Osteoblast (primary cell): ENCODE data around the gene KIAA0825. TPM values are rescaled to one million over a fixed set of nuclear protein-coding genes. Genes with fewer than 3 reads are reported as not detected.

Experiments
- DNase-seq: peaks from one replicate; pipeline ENCODE4 v3.0.0; 2011; ENCODE audit warnings: low spot score, mixed read lengths; ENCODE audit not compliant: insufficient read length; ENCODE audit errors: missing footprints
- H2AFZ ChIP-seq: 2 replicates; pipeline ENCODE4 v1.6.0; 2011; ENCODE audit warnings: mild to moderate bottlenecking, low read length
- H3K27ac ChIP-seq: 2 replicates; pipeline ENCODE4 v1.5.1; 2011; ENCODE audit warnings: mild to moderate bottlenecking, low read depth, low read length, moderate library complexity
- H3K27me3 ChIP-seq: 2 replicates; pipeline ENCODE4 v1.6.0; 2012; ENCODE audit warnings: mild to moderate bottlenecking, control low read depth, inconsistent platforms, low read length, moderate library complexity; ENCODE audit not compliant: insufficient read depth
- H3K36me3 ChIP-seq: 2 replicates; pipeline ENCODE4 v1.5.1; 2011; ENCODE audit warnings: mild to moderate bottlenecking, low read length, control low read depth, moderate library complexity; ENCODE audit not compliant: insufficient read depth
- H3K4me1 ChIP-seq: 2 replicates; pipeline ENCODE4 v1.5.1; 2011; ENCODE audit warnings: mild to moderate bottlenecking, low read length, control low read depth, moderate library complexity; ENCODE audit not compliant: insufficient read depth
- H3K4me2 ChIP-seq: 2 replicates; pipeline ENCODE4 v1.6.0; 2011; ENCODE audit warnings: mild to moderate bottlenecking, low read length; ENCODE audit not compliant: insufficient read depth
- H3K4me3 ChIP-seq: fragments of 200-600 bp; sonication (generic); 3 replicates; pipeline ENCODE4 v1.5.1; 2012; ENCODE audit warnings: mild to moderate bottlenecking, low read length, inconsistent platforms; ENCODE audit not compliant: insufficient read depth
- H3K79me2 ChIP-seq: 2 replicates; pipeline ENCODE4 v1.6.0; 2012; ENCODE audit warnings: mild to moderate bottlenecking, low read length, control low read depth, inconsistent platforms; ENCODE audit not compliant: insufficient read depth
- H3K9me3 ChIP-seq: 2 replicates; pipeline ENCODE4 v1.5.1; 2011; ENCODE audit warnings: low read depth, low read length, control low read depth
- H4K20me1 ChIP-seq: 2 replicates; pipeline ENCODE4 v1.6.0; 2012; ENCODE audit warnings: mild to moderate bottlenecking, low read length, control low read depth; ENCODE audit not compliant: insufficient read depth
- total RNA-seq: library from RNA; depleted of rRNA; stranded (reverse); fragments of >200 nt; gene quantifications from 2 replicates; pipeline ENCODE4 v1.2.3, GENCODE V29; 2012
- TF ChIP-seq, protein P1 (sequence below): IDR thresholded peaks from 2 replicates; pipeline ENCODE4 v1.5.1; 2011; ENCODE audit warnings: mild to moderate bottlenecking, low read depth, low read length, moderate library complexity; ENCODE audit errors: extremely low read depth

Gene KIAA0825
- total RNA-seq, 1 donor: 8.0 TPM

DNA sequence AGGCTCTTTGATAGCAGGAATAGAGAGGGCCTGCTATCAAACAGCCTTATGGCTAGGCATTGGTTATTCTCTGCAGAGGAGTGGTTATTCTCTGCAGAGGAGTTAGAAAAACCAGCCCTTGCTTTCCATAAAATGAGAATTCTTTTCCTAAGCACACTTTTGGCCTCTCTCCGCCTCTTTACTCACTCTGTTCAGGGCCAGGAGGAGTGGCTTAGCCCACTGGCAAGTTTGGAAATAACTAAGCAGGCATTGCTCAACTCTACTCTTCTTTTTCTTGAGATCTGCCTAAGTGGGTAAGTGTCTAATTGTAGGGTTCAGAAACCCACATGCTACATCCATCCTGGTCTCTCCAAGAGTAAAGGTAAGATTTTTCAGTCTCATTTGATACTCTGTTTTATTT is 341.7 kb downstream of the KIAA0825 start:
- Histone ChIP-seq H3K36me3 (no peaks in the 10 kb centered on the region), H3K4me1 (no peaks in the 10 kb centered on the region), H2AFZ (no peak overlapping the region), H4K20me1 (no peaks in the 10 kb centered on the region), H3K9me3 (no peaks in the 10 kb centered on the region), H3K27ac (no peak overlapping the region), H3K4me2 (no peak overlapping the region), H3K27me3 (no peaks in the 10 kb centered on the region), H3K79me2 (no peaks in the 10 kb centered on the region), H3K4me3 (no peak overlapping the region)
- TF ChIP-seq, protein P1, sequence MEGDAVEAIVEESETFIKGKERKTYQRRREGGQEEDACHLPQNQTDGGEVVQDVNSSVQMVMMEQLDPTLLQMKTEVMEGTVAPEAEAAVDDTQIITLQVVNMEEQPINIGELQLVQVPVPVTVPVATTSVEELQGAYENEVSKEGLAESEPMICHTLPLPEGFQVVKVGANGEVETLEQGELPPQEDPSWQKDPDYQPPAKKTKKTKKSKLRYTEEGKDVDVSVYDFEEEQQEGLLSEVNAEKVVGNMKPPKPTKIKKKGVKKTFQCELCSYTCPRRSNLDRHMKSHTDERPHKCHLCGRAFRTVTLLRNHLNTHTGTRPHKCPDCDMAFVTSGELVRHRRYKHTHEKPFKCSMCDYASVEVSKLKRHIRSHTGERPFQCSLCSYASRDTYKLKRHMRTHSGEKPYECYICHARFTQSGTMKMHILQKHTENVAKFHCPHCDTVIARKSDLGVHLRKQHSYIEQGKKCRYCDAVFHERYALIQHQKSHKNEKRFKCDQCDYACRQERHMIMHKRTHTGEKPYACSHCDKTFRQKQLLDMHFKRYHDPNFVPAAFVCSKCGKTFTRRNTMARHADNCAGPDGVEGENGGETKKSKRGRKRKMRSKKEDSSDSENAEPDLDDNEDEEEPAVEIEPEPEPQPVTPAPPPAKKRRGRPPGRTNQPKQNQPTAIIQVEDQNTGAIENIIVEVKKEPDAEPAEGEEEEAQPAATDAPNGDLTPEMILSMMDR: no peak
- no peak for DNase-seq

DNA sequence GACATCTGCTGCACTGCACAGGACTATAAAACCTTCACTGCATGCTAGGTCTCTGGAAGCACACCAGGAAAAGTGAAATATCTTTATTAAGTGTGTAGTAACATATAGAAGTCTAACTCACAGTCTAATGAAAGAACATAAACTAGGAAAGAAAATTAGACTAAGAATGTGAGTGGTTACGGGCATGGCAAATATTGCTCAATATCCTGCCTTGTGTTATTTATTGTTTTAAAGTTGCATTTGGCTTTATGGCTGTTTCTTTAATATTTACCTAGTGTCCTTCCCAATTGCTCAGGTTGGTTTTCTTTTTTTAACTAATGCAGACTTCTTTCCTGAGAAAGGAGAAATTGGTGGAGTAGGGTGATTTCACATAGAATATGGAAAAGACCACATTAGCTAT is 342.4 kb downstream of the KIAA0825 start:
- Histone ChIP-seq H4K20me1 (no peaks in the 10 kb centered on the region), H3K9me3 (no peaks in the 10 kb centered on the region), H3K4me2 (no peak overlapping the region), H2AFZ (no peak overlapping the region), H3K4me1 (no peaks in the 10 kb centered on the region), H3K36me3 (no peaks in the 10 kb centered on the region), H3K4me3 (no peak overlapping the region), H3K27ac (no peak overlapping the region), H3K79me2 (no peaks in the 10 kb centered on the region), H3K27me3 (no peaks in the 10 kb centered on the region)
- no peak for DNase-seq
- TF ChIP-seq, protein P1: no peak

DNA sequence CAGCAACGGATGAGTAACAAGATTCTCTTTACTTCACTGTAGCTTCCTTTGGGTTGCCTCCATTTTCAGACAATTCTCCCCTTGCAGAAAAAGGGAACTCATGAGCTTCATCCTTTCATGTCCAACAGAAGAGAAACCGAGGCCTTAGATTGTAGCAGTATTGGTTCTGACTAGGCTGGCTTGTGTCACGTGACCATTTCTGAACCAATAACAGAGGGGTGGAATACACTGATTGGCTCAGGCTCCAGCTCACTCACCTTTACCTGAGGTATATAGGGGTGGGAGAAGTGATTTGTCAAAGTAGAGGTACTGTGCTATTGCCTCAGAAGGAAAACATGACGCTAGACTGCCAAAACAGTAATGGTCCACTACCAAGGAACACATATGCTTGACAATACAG is 343.7 kb downstream of the KIAA0825 start:
- H3K4me1 ChIP-seq: no peaks in the 10 kb centered on the region
- no peaks in the 10 kb centered on the region for H3K9me3 ChIP-seq
- H3K36me3 ChIP-seq: no peaks in the 10 kb centered on the region
- no peak overlapping the region for H3K4me3 ChIP-seq
- H3K4me2 ChIP-seq: no peak overlapping the region
- no peaks in the 10 kb centered on the region for H4K20me1 ChIP-seq
- no peaks in the 10 kb centered on the region for H3K27me3 ChIP-seq
- no peak overlapping the region for H2AFZ ChIP-seq
- DNase-seq: no peak
- no peak overlapping the region for H3K27ac ChIP-seq
- TF ChIP-seq, protein P1: no peak
- no peaks in the 10 kb centered on the region for H3K79me2 ChIP-seq

DNA sequence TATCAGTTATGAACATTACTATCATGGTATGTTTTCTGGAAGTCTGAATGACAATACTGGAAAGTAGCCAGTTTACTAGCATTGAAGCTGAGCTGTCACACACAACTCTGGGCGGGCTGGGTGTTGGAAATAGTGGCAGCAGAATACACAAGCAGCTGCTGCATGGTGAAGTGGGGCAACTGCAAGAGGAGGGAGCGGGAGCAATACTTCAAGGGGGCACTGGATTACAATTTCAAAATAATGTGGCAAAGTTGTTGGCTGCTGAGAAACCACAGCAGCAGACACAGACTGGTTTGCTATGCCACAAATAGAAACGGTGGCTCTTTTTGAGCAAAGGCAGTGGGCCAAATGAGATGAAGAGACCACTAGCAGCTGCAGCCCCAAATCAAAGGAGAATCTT is 350.2 kb downstream of the KIAA0825 start:
- DNase-seq: peak; percentile 3
- Histone ChIP-seq H3K4me1 (no peaks in the 10 kb centered on the region), H3K4me2 (no peak overlapping the region), H3K4me3 (no peak overlapping the region), H3K79me2 (no peaks in the 10 kb centered on the region), H3K27ac (no peak overlapping the region), H3K36me3 (no peaks in the 10 kb centered on the region), H3K9me3 (no peaks in the 10 kb centered on the region), H2AFZ (no peak overlapping the region), H3K27me3 (no peaks in the 10 kb centered on the region), H4K20me1 (no peaks in the 10 kb centered on the region)
- TF ChIP-seq, protein P1: no peak
